Activated naive CD4-positive, alpha-beta T cell treated with anti-CD3 and anti-CD28 coated beads, Interleukin-2, amount 50 U/mL, for 24 hours (primary cell): ENCODE results near the gene FOSL1.
"Not testable (repeated sequence)": the region's sequence is repeated elsewhere in the genome, so short reads cannot be mapped to it uniquely, and the experiment has no call there.

Source experiments
- H3K27ac Mint-ChIP-seq: one replicate; pipeline ENCODE4 v1.8.0; 2021; ENCODE audit warnings: mild to moderate bottlenecking, mixed read lengths
- H3K27me3 Mint-ChIP-seq: one replicate; pipeline ENCODE4 v1.8.0; 2021; ENCODE audit warnings: mixed read lengths
- H3K36me3 Mint-ChIP-seq: one replicate; pipeline ENCODE4 v1.8.0; 2021; ENCODE audit warnings: mixed read lengths
- H3K4me1 Mint-ChIP-seq: one replicate; pipeline ENCODE4 v1.8.0; 2021; ENCODE audit warnings: mixed read lengths
- H3K4me3 Mint-ChIP-seq: one replicate; pipeline ENCODE4 v1.8.0; 2021; ENCODE audit warnings: mild to moderate bottlenecking, mixed read lengths
- H3K9me3 Mint-ChIP-seq: one replicate; pipeline ENCODE4 v1.8.0; 2021; ENCODE audit warnings: mixed read lengths

Gene FOSL1

DNA sequence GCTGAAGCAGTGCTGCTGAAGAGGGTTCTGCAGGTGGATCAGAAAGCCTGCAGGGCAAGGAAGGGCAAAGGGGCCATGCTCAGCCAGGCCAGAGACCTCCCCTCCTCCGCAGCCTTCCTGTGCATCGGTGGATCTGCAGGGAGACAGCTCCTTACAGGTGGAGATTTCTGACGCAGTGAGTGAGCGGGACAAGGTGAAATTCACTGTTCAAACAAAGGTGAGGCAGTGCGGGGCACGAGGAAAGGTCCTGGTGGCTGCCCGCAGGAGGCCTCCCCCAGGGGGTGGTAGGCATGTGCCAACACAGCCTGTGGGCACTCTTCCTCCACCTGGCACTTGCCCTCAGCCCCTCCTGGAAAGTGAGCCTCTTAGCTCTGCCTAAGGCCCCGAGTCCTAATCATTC, 50.8 kb downstream of the FOSL1 start:
- H3K9me3 Mint-ChIP-seq: no peaks in the 10 kb centered on the region
- H3K27me3 Mint-ChIP-seq: no peaks in the 10 kb centered on the region
- peaks cover 8% of the 10 kb centered on the region for H3K36me3 Mint-ChIP-seq
- H3K4me1 Mint-ChIP-seq: peaks cover 12% of the 10 kb centered on the region
- no peak overlapping the region for H3K4me3 Mint-ChIP-seq
- no peak overlapping the region for H3K27ac Mint-ChIP-seq

DNA sequence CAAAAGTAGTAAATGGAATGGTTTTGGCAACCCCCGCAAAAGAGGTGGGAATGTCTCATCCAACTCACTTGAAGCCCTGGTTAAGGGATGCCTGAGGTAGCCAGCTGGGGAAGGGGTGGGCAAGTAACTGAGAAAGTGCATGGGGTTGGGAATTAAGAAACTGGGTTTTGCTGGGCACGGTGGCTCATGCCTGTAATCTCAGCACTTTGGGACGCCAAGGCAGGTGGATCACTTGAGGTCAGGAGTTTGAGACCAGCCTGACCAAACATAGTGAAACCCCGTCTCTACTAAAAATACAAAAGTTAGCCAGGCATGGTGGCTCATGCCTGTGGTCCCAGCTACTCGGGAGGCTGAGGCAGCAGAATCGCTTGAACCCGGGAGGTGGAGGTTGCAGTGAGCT, 51.5 kb downstream of the FOSL1 start:
- not testable (repeated sequence) for H3K4me3 Mint-ChIP-seq, H3K27ac Mint-ChIP-seq, H3K36me3 Mint-ChIP-seq, H3K4me1 Mint-ChIP-seq, H3K9me3 Mint-ChIP-seq, H3K27me3 Mint-ChIP-seq

GRCh38 chr11:65847746-65848145, 52.4 kb downstream of the FOSL1 start:
- Mint-ChIP-seq H3K36me3 (peaks cover 7% of the 10 kb centered on the region), H3K4me1 (no peaks in the 10 kb centered on the region), H3K4me3 (no peak overlapping the region), H3K9me3 (no peaks in the 10 kb centered on the region), H3K27me3 (no peaks in the 10 kb centered on the region), H3K27ac (no peak overlapping the region)

GRCh38 chr11:65844231-65844872, 55.8 kb downstream of the FOSL1 start:
- H3K9me3 Mint-ChIP-seq: no peaks in the 10 kb centered on the region
- no peaks in the 10 kb centered on the region for H3K4me1 Mint-ChIP-seq
- H3K36me3 Mint-ChIP-seq: no peaks in the 10 kb centered on the region
- no peaks in the 10 kb centered on the region for H3K27me3 Mint-ChIP-seq
- H3K27ac Mint-ChIP-seq: no peak overlapping the region
- H3K4me3 Mint-ChIP-seq: no peak overlapping the region

GRCh38 chr11:65843811-65844210, 56.4 kb downstream of the FOSL1 start:
- Mint-ChIP-seq H3K36me3 (no peaks in the 10 kb centered on the region), H3K27ac (no peak overlapping the region), H3K27me3 (no peaks in the 10 kb centered on the region), H3K4me3 (no peak overlapping the region), H3K4me1 (no peaks in the 10 kb centered on the region), H3K9me3 (no peaks in the 10 kb centered on the region)

- Mint-ChIP-seq H3K9me3 (no peaks in the 10 kb centered on the region), H3K27ac (no peak overlapping the region), H3K27me3 (no peaks in the 10 kb centered on the region), H3K4me1 (no peaks in the 10 kb centered on the region), H3K4me3 (no peak overlapping the region), H3K36me3 (no peaks in the 10 kb centered on the region)
These were observed 58.0 kb downstream of the FOSL1 start for GRCh38 chr11:65842144-65842543.
